ENCODE measurements around the gene FAM186B. TPM values are rescaled to one million over a fixed set of nuclear protein-coding genes. Genes with fewer than 3 reads are reported as not detected.

The FAM186B gene
- total RNA-seq, 1 experiment from 2014 or later, result 0.46 TPM

DNA sequence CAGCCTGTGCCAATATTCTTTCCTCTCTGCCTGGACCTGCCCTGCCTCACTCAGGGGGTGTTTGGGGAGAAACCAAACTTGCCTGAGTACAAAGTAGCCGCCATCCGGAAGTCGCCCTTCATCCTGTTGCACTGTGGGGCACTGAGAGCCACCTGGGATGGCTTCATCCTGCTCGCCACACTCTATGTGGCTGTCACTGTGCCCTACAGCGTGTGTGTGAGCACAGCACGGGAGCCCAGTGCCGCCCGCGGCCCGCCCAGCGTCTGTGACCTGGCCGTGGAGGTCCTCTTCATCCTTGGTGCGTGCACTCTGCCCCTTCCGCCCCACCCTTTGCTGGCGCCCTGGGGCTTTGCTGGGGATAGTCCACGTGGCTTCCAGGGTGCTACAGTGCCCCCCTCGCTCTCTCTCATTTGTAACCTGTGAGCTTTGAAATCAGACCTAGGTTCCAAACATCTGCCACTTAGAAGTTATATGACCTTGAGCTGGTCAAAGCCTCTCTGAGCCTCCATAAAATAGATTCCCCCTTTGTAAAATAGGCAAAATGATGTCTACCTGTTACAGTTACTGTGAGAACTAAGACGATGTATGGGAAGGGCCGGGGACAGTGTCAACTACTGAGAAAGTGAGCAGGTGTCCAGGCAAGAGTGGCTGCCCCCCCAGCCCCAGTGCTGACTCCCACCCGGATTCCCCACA lies 62.1 kb downstream of the FAM186B start:
- no peak overlapping the region for H3K18ac ChIP-seq (ENCODE audit: insufficient read length, low read depth, low read length)
- H2AK5ac ChIP-seq (ENCODE audit: insufficient read length, low read length), result no peak overlapping the region
- H3K79me2 ChIP-seq (ENCODE audit: insufficient read depth, low read length), result no peaks in the 10 kb centered on the region
- H3K4me1 Mint-ChIP-seq, result peaks cover 16 to 35% of the 10 kb centered on the region in 2 experiments
- H3K4ac ChIP-seq (ENCODE audit: low read depth, low read length), result no peak overlapping the region
- H3K36me3 Mint-ChIP-seq (ENCODE audit: insufficient read depth in 1 of 3, low read depth in 3 of 3), result no peaks in the 10 kb centered on the region
- TF ChIP-seq, protein P1, sequence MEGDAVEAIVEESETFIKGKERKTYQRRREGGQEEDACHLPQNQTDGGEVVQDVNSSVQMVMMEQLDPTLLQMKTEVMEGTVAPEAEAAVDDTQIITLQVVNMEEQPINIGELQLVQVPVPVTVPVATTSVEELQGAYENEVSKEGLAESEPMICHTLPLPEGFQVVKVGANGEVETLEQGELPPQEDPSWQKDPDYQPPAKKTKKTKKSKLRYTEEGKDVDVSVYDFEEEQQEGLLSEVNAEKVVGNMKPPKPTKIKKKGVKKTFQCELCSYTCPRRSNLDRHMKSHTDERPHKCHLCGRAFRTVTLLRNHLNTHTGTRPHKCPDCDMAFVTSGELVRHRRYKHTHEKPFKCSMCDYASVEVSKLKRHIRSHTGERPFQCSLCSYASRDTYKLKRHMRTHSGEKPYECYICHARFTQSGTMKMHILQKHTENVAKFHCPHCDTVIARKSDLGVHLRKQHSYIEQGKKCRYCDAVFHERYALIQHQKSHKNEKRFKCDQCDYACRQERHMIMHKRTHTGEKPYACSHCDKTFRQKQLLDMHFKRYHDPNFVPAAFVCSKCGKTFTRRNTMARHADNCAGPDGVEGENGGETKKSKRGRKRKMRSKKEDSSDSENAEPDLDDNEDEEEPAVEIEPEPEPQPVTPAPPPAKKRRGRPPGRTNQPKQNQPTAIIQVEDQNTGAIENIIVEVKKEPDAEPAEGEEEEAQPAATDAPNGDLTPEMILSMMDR (conservative IDR thresholded peaks at IDR 0.05), result no peak
- no peak overlapping the region for H4K8ac ChIP-seq (replicated peaks; ENCODE audit: insufficient read length, low read depth, low read length)
- H3T11ph ChIP-seq (ENCODE audit: low read length), result no peak overlapping the region
- peaks cover 96% of the 10 kb centered on the region for H3K27me3 Mint-ChIP-seq (ENCODE audit: low read depth)
- no peak overlapping the region for H3K56ac ChIP-seq (ENCODE audit: insufficient read length, low read depth, low read length)
- H3K4me2 ChIP-seq (ENCODE audit: insufficient read depth, insufficient read length, low read length), result peak overlapping the region; percentile 44
- H4K20me1 ChIP-seq (ENCODE audit: control insufficient read depth, insufficient read depth, insufficient read length), result no peaks in the 10 kb centered on the region
- no peak overlapping the region for H4K5ac ChIP-seq (ENCODE audit: insufficient read length, low read depth, low read length)
- no peak overlapping the region for H3K9ac ChIP-seq (ENCODE audit: extremely low read depth, insufficient read length, low read length)
- H2BK12ac ChIP-seq (ENCODE audit: insufficient read length, low read depth, low read length), result no peak overlapping the region
- H3K14ac ChIP-seq (ENCODE audit: insufficient read depth, low read length), result no peak overlapping the region
- no peak overlapping the region for H2BK5ac ChIP-seq (ENCODE audit: insufficient read length, low read length)
- H3K23ac ChIP-seq (ENCODE audit: insufficient read length, low read depth, low read length), result no peak overlapping the region
- H3K23me2 ChIP-seq (ENCODE audit: insufficient read length, low read depth, low read length, poor library complexity, severe bottlenecking), result peaks cover 6% of the 10 kb centered on the region
- no peaks in the 10 kb centered on the region for H3K9me3 Mint-ChIP-seq
- H2AFZ ChIP-seq (ENCODE audit: low read length), result no peak overlapping the region
- H3K9me3 ChIP-seq (ENCODE audit: control insufficient read depth, low read depth, low read length), result no peaks in the 10 kb centered on the region
- no peaks in the 10 kb centered on the region for H3K79me1 ChIP-seq (ENCODE audit: insufficient read depth, low read depth, low read length, poor library complexity, severe bottlenecking)
- H2BK120ac ChIP-seq (ENCODE audit: low read depth, low read length, poor library complexity, severe bottlenecking), result no peak overlapping the region
- peaks cover 48% of the 10 kb centered on the region; the same call in 1 of the 2 replicates for H3K27me3 ChIP-seq (ENCODE audit: insufficient read depth, low read length)
- no peak overlapping the region for H2BK20ac ChIP-seq (ENCODE audit: low read depth, low read length, poor library complexity, severe bottlenecking)
- H2BK15ac ChIP-seq (ENCODE audit: low read depth, low read length), result no peak overlapping the region
- DNase-seq, result no peak
- no peaks in the 10 kb centered on the region for H3K4me1 ChIP-seq (ENCODE audit: insufficient read depth, low read length)
- WGBS (ENCODE audit: extremely low coverage, insufficient read length, low lambda C conversion rate), result no CpG with 5 or more reads among the region's 20 CpGs
- H3K27ac Mint-ChIP-seq, result peak overlapping the region in 1 of 3 experiments; percentile 41; a peak in 1 of 7 replicates
- peak overlapping the region in 1 of 2 experiments; percentile 28; a peak in 2 of 5 replicates for H3K4me3 Mint-ChIP-seq
- H3K27ac ChIP-seq (ENCODE audit: insufficient read length, low read depth, low read length), result no peak overlapping the region
- no peak overlapping the region for H4K91ac ChIP-seq (ENCODE audit: insufficient read length, low read depth, low read length)
